ENCODE data around the gene ZC3H4.

- TF ChIP-seq POLR2A (IDR thresholded peaks at IDR 0.05) (no peak), EP300 (IDR thresholded peaks at IDR 0.05) (no peak)
- TF ChIP-seq, protein P1, sequence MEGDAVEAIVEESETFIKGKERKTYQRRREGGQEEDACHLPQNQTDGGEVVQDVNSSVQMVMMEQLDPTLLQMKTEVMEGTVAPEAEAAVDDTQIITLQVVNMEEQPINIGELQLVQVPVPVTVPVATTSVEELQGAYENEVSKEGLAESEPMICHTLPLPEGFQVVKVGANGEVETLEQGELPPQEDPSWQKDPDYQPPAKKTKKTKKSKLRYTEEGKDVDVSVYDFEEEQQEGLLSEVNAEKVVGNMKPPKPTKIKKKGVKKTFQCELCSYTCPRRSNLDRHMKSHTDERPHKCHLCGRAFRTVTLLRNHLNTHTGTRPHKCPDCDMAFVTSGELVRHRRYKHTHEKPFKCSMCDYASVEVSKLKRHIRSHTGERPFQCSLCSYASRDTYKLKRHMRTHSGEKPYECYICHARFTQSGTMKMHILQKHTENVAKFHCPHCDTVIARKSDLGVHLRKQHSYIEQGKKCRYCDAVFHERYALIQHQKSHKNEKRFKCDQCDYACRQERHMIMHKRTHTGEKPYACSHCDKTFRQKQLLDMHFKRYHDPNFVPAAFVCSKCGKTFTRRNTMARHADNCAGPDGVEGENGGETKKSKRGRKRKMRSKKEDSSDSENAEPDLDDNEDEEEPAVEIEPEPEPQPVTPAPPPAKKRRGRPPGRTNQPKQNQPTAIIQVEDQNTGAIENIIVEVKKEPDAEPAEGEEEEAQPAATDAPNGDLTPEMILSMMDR (IDR thresholded peaks at IDR 0.05): no peak
These were observed 94.0 kb downstream of the ZC3H4 start, which contains the start of gene NPAS1 for GRCh38 chr19:47019431-47020041.

Measured in gastroesophageal sphincter (tissue), 3 donors.